Nephron (organoid): ENCODE results near the gene MAP3K5.
"Not testable (repeated sequence)": the region's sequence is repeated elsewhere in the genome, so short reads cannot be mapped to it uniquely, and the experiment has no call there.

Experiments used
- H3K27ac Mint-ChIP-seq, 3 experiments: 2 replicates each; pipeline ENCODE4 v1.8.0; 2020; ENCODE audit warnings: mixed read lengths in 3 of 3, mild to moderate bottlenecking in 2 of 3, moderate library complexity in 1 of 3
- H3K27me3 Mint-ChIP-seq: 2 replicates; pipeline ENCODE4 v1.8.0; 2021; ENCODE audit warnings: low read depth, mild to moderate bottlenecking, moderate library complexity, mixed read lengths
- H3K36me3 Mint-ChIP-seq: 2 replicates; pipeline ENCODE4 v1.8.0; 2020; ENCODE audit warnings: low read depth, mixed read lengths
- H3K4me1 Mint-ChIP-seq: 2 replicates; pipeline ENCODE4 v1.8.0; 2020; ENCODE audit warnings: mixed read lengths
- H3K4me3 Mint-ChIP-seq, 3 experiments: 2 replicates each; pipeline ENCODE4 v1.8.0; 2020; ENCODE audit warnings: mild to moderate bottlenecking in 3 of 3, mixed read lengths in 3 of 3, moderate library complexity in 2 of 3
- H3K9me3 Mint-ChIP-seq: 2 replicates; pipeline ENCODE4 v1.8.0; 2020; ENCODE audit warnings: mixed read lengths
- CTCF ChIP-seq, 3 experiments: fragments of 200-600 bp; sonication (generic); IDR thresholded peaks; one replicate each; pipeline ENCODE4 v1.5.0; 2021; ENCODE audit warnings: antibody characterized with exemption in 3 of 3; ENCODE audit not compliant: unreplicated experiment in 3 of 3

MAP3K5 gene

GRCh38 chr6:136762022-136762975 is 30.0 kb downstream of the MAP3K5 start:
- no peak for TF ChIP-seq CTCF (IDR thresholded peaks at IDR 0.05; ENCODE audit: unreplicated experiment in 3 of 3)
- peak overlapping the region in 2 of 3 experiments; percentile 8 to 53 for H3K4me3 Mint-ChIP-seq
- peaks cover 18% of the 10 kb centered on the region for H3K4me1 Mint-ChIP-seq
- H3K9me3 Mint-ChIP-seq = no peaks in the 10 kb centered on the region
- peak overlapping the region; percentile 89 to 94 (median 92) for H3K27ac Mint-ChIP-seq
- H3K36me3 Mint-ChIP-seq = no peaks in the 10 kb centered on the region
- H3K27me3 Mint-ChIP-seq = no peaks in the 10 kb centered on the region

DNA sequence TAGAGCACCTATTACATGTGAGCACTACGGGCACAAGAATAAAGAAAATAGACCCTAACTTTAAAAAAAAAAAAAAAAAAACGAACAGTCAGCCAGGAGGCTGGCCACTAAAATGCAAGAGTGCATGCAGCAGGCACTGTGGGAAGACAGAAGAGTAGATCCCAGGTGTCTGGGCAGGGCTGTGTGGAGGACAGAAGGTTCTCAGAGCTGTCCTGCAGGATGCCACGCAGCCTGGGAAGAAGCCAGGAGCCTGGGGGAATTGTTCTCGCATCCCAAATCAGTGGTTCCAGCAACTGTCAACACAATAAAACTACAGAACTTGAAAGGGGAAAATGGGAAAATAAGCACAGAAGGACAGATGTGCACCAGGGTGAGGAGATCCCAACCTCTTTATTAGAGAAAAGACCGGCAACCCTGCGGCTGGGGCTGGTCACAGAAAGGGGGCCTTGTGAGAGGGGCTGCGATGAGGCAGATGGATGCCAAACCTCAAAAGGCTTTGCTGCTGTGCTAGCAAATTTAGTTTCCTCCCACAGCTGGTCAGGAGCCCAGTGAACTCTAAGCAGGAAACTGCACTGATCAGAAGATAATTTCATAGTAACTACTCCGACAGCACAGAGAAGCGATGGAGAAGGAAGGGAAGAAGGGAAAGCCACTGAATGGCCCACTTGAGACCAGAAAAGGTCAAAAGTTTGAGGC is 30.9 kb downstream of the MAP3K5 start:
- Mint-ChIP-seq H3K36me3 (no peaks in the 10 kb centered on the region), H3K27me3 (no peaks in the 10 kb centered on the region), H3K27ac (peak overlapping the region; percentile 89 to 94 (median 92)), H3K4me3 (peak overlapping the region; percentile 44 to 53 (median 45)), H3K4me1 (peaks cover 18% of the 10 kb centered on the region), H3K9me3 (no peaks in the 10 kb centered on the region)
- TF ChIP-seq CTCF (IDR thresholded peaks at IDR 0.05; ENCODE audit: unreplicated experiment in 3 of 3) = no peak

GRCh38 chr6:136760781-136761180 is 31.5 kb downstream of the MAP3K5 start:
- not testable (repeated sequence) for H3K36me3 Mint-ChIP-seq, H3K9me3 Mint-ChIP-seq, H3K27me3 Mint-ChIP-seq
- H3K4me1 Mint-ChIP-seq = peaks cover 18% of the 10 kb centered on the region
- peak overlapping the region; percentile 89 to 94 (median 92) for H3K27ac Mint-ChIP-seq
- peak overlapping the region in 1 of 3 experiments; percentile 33 for H3K4me3 Mint-ChIP-seq

GRCh38 chr6:136757150-136757549 is 35.1 kb downstream of the MAP3K5 start:
- Mint-ChIP-seq H3K4me3 (no peak overlapping the region), H3K4me1 (peaks cover 14% of the 10 kb centered on the region), H3K27me3 (peaks cover 3% of the 10 kb centered on the region), H3K9me3 (no peaks in the 10 kb centered on the region), H3K27ac (no peak overlapping the region), H3K36me3 (no peaks in the 10 kb centered on the region)
- no peak for TF ChIP-seq CTCF (IDR thresholded peaks at IDR 0.05; ENCODE audit: unreplicated experiment in 3 of 3)

GRCh38 chr6:136754820-136755219 is 37.5 kb downstream of the MAP3K5 start:
- no peaks in the 10 kb centered on the region for H3K36me3 Mint-ChIP-seq
- H3K4me1 Mint-ChIP-seq = peaks cover 5% of the 10 kb centered on the region
- H3K27me3 Mint-ChIP-seq = peaks cover 3% of the 10 kb centered on the region
- no peak overlapping the region for H3K4me3 Mint-ChIP-seq
- no peaks in the 10 kb centered on the region for H3K9me3 Mint-ChIP-seq
- no peak for TF ChIP-seq CTCF (IDR thresholded peaks at IDR 0.05; ENCODE audit: unreplicated experiment in 3 of 3)
- H3K27ac Mint-ChIP-seq = peak overlapping the region in 2 of 3 experiments; percentile 11 to 18

DNA sequence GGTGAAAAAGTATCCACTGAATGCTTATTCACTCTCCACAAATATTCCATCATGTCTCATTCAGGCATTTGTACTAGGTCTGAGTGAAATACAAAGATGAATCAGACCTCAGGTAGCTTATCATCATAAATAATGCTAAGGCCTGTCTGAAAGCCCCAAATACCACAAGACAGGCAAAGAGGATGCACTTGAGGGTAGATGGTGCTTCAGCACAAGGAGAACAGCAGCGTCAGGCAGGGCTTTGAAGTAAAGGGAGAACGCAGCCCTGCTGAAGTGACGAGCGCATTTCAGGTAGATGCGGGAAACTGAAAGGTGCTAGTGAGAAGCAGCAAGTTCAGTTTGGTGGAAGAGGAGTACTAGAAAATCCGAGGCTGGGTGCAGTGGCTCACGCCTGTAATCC is 38.7 kb downstream of the MAP3K5 start:
- H3K36me3 Mint-ChIP-seq = no peaks in the 10 kb centered on the region
- no peak overlapping the region for H3K4me3 Mint-ChIP-seq
- H3K27me3 Mint-ChIP-seq = peaks cover 3% of the 10 kb centered on the region
- no peak overlapping the region for H3K27ac Mint-ChIP-seq
- no peaks in the 10 kb centered on the region for H3K9me3 Mint-ChIP-seq
- H3K4me1 Mint-ChIP-seq = peaks cover 5% of the 10 kb centered on the region
- no peak for TF ChIP-seq CTCF (IDR thresholded peaks at IDR 0.05; ENCODE audit: unreplicated experiment in 3 of 3)
